GM19023 (cell line): ENCODE results near the gene CFHR5.
"Not testable (repeated sequence)": the region's sequence is repeated elsewhere in the genome, so short reads cannot be mapped to it uniquely, and the experiment has no call there.

Experiments
- ATAC-seq: cut with Tn5 transposase; IDR thresholded peaks from one replicate; pipeline ENCODE4 v1.9.1; 2021; ENCODE audit warnings: mild to moderate bottlenecking, moderate library complexity; ENCODE audit not compliant: unreplicated experiment

Gene CFHR5

GRCh38 chr1:196977278-196977677, at the start of gene CFHR5:
TSS of gene CFHR5 (plus strand) at chr1:196977556. CDS start at chr1:196977665, 109 bp downstream.
- ATAC-seq, result no peak

GRCh38 chr1:196932853-196933252, 44.5 kb upstream of the CFHR5 start:
- ATAC-seq, result not testable (repeated sequence)

GRCh38 chr1:196933531-196934189, 43.7 kb upstream of the CFHR5 start:
- ATAC-seq, result no peak

- ATAC-seq, result not testable (repeated sequence)
These were observed 35.9 kb upstream of the CFHR5 start for GRCh38 chr1:196941474-196941873.

GRCh38 chr1:196943568-196943967, 33.8 kb upstream of the CFHR5 start, which contains the start of gene CFHR2:
TSS of gene CFHR2 (plus strand) at chr1:196943738. CDS start at chr1:196943881, 143 bp downstream.
- ATAC-seq, result not testable (repeated sequence)

GRCh38 chr1:196951711-196952394, 25.5 kb upstream of the CFHR5 start:
- peak; percentile 93 for ATAC-seq

GRCh38 chr1:196954778-196955177, 22.6 kb upstream of the CFHR5 start:
- no peak for ATAC-seq

GRCh38 chr1:196955926-196956325, 21.4 kb upstream of the CFHR5 start:
- ATAC-seq, result no peak

- peak; percentile 77 for ATAC-seq
These were observed 16.5 kb upstream of the CFHR5 start for GRCh38 chr1:196960854-196961253.

GRCh38 chr1:196970182-196970581, 7.2 kb upstream of the CFHR5 start:
- no peak for ATAC-seq

- ATAC-seq, result no peak
These were observed 1.1 kb upstream of the CFHR5 start for GRCh38 chr1:196976278-196976677.

- ATAC-seq, result no peak
These were observed 3.5 kb downstream of the CFHR5 start for GRCh38 chr1:196980859-196981258.

GRCh38 chr1:196982247-196982646, 4.9 kb downstream of the CFHR5 start:
- not testable (repeated sequence) for ATAC-seq

GRCh38 chr1:196991919-196992651, 14.7 kb downstream of the CFHR5 start:
- ATAC-seq, result not testable (repeated sequence)

- ATAC-seq, result no peak
These were observed 16.6 kb downstream of the CFHR5 start for GRCh38 chr1:196993916-196994315.

- no peak for ATAC-seq
These were observed 20.1 kb downstream of the CFHR5 start for GRCh38 chr1:196997423-196997822.

GRCh38 chr1:197001828-197002227, 24.5 kb downstream of the CFHR5 start:
- ATAC-seq, result no peak

GRCh38 chr1:197003132-197003531, 25.8 kb downstream of the CFHR5 start:
- ATAC-seq, result no peak

- no peak for ATAC-seq
These were observed 31.5 kb downstream of the CFHR5 start for GRCh38 chr1:197008861-197009260.

GRCh38 chr1:197011614-197012013, 34.3 kb downstream of the CFHR5 start:
- ATAC-seq, result no peak

- ATAC-seq, result no peak
These were observed 35.9 kb downstream of the CFHR5 start for GRCh38 chr1:197013234-197013633.

GRCh38 chr1:197016751-197017150, 39.4 kb downstream of the CFHR5 start:
- no peak for ATAC-seq
